ENCODE data around the gene STIL.

DNA sequence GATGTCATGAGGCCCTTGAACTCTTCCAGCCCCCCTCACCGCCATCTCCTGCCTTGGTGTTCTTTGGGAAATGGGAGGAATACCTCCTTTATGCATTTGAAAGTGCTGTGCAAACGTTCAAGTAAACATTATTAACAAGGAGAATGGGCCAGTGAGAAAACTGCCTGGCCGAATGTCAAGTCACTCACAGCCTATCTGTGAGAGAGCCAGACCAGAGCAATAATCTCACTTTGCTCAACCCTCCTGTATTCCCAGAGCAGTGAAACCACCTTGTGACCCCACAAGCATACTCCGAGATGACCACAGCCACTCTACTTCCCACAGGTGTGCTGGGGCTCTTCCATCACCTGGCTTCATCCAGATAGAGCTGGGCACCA, 87.1 kb downstream of the STIL start:
- TF ChIP-seq, protein P1, sequence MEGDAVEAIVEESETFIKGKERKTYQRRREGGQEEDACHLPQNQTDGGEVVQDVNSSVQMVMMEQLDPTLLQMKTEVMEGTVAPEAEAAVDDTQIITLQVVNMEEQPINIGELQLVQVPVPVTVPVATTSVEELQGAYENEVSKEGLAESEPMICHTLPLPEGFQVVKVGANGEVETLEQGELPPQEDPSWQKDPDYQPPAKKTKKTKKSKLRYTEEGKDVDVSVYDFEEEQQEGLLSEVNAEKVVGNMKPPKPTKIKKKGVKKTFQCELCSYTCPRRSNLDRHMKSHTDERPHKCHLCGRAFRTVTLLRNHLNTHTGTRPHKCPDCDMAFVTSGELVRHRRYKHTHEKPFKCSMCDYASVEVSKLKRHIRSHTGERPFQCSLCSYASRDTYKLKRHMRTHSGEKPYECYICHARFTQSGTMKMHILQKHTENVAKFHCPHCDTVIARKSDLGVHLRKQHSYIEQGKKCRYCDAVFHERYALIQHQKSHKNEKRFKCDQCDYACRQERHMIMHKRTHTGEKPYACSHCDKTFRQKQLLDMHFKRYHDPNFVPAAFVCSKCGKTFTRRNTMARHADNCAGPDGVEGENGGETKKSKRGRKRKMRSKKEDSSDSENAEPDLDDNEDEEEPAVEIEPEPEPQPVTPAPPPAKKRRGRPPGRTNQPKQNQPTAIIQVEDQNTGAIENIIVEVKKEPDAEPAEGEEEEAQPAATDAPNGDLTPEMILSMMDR (conservative IDR thresholded peaks at IDR 0.05 in 1 of 2, IDR thresholded peaks at IDR 0.05 in 1 of 2; ENCODE audit: extremely low read depth in 1 of 2, insufficient read depth in 1 of 2, low read depth in 1 of 2, low read length in 2 of 2), result no peak
- no peak for TF ChIP-seq EZH2 (IDR thresholded peaks at IDR 0.05; ENCODE audit: borderline replicate concordance, low read length)
